Measurements from ENCODE around the gene SLC6A14.
A peak's percentile ranks its signal among the peaks of the same experiment; 100 is the strongest.

SLC6A14 gene, protein sequence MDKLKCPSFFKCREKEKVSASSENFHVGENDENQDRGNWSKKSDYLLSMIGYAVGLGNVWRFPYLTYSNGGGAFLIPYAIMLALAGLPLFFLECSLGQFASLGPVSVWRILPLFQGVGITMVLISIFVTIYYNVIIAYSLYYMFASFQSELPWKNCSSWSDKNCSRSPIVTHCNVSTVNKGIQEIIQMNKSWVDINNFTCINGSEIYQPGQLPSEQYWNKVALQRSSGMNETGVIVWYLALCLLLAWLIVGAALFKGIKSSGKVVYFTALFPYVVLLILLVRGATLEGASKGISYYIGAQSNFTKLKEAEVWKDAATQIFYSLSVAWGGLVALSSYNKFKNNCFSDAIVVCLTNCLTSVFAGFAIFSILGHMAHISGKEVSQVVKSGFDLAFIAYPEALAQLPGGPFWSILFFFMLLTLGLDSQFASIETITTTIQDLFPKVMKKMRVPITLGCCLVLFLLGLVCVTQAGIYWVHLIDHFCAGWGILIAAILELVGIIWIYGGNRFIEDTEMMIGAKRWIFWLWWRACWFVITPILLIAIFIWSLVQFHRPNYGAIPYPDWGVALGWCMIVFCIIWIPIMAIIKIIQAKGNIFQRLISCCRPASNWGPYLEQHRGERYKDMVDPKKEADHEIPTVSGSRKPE

DNA sequence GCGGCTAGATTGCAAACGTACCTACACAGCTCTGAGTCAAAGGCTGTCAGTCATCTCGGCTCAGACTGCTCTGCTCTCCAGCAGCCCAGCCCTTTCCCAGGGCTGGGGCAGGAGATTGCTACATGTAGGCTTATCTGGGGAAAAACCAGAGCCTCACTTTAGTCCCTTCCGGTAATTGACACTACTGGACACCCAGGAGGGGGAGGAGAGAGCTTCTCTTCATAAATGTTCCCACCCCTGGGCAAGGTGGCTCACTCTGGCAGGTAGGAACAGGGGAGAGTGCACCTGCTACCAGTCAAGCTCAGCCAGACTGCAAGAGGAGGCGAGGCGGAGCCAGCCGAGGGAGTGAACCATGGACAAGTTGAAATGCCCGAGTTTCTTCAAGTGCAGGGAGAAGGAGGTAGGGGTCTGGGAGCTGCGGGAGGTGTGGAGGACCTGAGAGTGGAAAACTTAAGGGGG lies at the start of gene SLC6A14:
Gene SLC6A14, plus strand, starts transcription at position 249 of the 459 bp plus-strand sequence. Its CDS starts 104 bp downstream, at position 353.
- no peak for DNase-seq

- no peak for DNase-seq
These were observed 40.7 kb upstream of the SLC6A14 start for GRCh38 chrX:116395752-116396151.

DNA sequence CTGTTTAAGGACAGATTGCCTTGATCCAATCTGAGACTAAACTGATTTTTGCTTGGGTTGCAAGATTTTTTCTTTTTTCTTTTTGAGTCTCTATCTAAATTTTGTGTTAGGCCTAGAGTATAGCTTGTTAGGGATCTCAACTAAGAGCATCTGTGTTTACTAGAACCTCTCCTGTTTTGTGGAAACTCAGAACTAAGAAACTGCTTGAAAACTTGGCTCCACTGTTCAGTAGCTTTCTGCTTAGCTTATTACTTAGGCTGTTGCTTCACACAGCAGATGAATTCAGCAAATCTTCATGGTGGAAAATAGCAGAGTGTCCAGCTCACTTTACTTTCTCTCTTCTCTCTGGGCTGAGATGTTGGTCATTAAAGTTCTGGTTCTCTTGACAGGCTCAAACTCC lies 36.7 kb upstream of the SLC6A14 start:
- no peak for DNase-seq

GRCh38 chrX:116409219-116409618 lies 27.2 kb upstream of the SLC6A14 start:
- no peak for DNase-seq

GRCh38 chrX:116413273-116413672 lies 23.1 kb upstream of the SLC6A14 start:
- DNase-seq, result no peak

- no peak for DNase-seq
These were observed 19.2 kb upstream of the SLC6A14 start for GRCh38 chrX:116417214-116417613.

DNA sequence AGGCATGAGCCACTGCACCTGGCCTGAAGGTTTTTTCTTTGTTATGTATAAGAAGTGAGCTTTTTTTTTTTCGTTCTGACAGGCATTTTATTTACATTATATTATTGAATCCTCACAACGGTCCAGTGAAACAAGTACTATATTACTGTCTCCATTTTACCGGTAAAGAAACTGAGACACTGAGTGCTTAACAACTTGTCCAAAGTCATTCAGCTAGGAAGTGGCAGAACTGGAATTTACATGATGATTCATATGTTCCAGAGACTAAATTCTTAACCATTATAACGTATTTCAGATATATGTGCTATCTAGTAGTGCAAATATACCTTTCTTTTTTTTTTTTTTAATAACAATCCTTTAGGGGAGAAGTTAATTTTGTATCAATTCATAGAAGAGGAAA lies 18.4 kb upstream of the SLC6A14 start:
- no peak for DNase-seq

DNA sequence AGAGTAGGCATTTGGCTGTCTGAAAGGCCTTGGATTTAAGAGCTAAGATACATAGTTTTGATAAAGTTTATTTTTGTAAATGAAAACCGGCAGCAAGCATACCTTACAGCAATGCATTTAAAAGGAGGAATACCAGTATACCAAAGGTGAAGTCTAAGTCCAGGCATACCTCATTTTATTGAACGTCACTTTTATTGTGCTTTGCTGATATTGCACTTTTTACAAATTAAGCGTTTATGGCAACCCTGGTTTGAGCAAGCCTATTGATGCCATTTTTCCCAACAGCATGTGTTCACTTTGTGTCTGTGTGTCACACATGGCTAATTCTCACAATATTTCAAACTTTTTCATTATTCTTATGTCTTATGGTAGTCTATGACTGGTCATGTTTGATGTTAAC lies 8.4 kb upstream of the SLC6A14 start:
- DNase-seq, result no peak

DNA sequence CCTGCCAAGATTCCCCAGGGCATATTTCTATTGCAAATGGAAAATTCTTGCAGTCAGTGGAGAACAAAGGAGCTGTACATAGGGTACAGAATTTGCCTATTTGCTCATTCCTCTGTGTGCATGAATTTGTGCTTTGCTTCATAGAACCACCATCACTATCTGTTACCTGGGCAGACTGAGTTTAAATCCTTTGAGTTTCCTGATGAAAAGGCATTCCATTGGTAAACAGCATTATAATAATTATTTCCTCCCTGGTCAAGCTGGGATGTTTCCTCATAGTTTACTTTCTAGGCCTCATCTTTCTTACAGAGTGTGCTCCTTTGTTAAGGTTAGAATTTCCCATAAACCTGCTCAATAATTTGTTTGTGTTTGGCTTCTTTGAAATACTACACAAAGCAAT lies 809 bp upstream of the SLC6A14 start:
- no peak for DNase-seq

DNA sequence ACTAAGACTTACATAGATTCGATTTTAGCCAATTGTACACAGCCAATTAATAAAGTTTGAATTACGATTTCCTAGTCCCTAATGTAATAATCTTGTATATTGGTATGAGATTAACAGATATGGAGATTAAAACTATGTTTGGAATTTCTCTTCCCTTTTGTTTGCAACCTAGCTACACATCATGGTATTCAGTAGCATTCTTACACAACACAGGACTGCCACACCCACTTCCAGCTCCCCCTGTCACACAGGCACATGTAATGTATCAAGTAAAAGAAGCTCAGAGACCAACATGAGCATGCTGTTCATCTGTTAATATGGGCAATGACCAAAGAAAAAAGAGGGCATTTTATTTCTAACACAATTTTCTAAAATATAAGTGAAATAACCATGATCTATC lies 12.8 kb downstream of the SLC6A14 start:
- no peak for DNase-seq

DNA sequence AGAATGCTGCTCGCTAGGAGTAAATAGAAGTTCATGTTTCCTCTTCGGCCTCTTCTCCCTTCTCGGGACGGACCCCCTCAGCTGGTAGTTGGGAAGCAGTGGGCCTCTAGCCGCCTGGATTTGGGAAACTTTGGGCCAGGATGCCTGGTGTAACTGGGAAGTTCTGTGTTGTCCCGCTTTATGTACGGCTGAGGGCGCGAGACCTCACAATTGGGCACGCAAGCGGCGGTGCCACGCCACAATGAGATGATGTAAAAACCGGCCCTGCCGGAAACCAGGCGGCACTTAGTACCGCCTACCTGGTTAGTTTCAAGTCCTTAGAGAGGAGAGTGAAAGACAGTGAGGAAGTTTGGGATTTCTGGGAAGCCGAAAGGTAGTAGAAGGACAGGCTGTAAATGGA lies 26.4 kb downstream of the SLC6A14 start, which contains the start of gene CT83:
Gene CT83, minus strand, starts transcription at position 155 of the 400 bp plus-strand sequence. Its CDS starts 120 bp downstream, at position 35.
- DNase-seq, result peak; percentile 46

DNA sequence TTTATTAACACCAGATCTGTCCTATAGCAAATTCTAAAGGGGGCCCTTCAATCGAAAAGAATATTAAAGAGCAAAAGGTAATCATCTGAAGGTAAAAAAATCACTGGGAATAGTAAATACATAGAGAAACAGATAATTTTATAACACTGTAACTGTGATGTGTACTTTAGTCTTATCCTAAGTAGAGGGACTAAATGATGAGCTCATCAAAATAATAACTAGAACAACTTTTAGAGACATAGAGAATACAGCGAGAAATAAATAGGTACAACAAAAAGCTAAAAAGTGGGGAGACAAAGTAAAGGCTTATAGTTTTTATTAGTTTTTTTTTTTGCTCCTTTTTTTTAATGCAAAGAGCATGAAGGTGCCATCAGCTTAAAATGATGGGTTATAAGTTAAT lies 43.7 kb downstream of the SLC6A14 start:
- no peak for DNase-seq

GRCh38 chrX:116490104-116490503 lies 53.7 kb downstream of the SLC6A14 start:
- DNase-seq, result no peak

GRCh38 chrX:116493271-116493670 lies 56.9 kb downstream of the SLC6A14 start:
- DNase-seq, result no peak

- peak; percentile 53 for DNase-seq
These were observed 63.4 kb downstream of the SLC6A14 start for GRCh38 chrX:116499780-116500179.

Data from RPMI8226 (cell line).